ENCODE data around the gene TMEM138.

GRCh38 chr11:61392981-61393595 is 30.9 kb downstream of the TMEM138 start:
- TF ChIP-seq EZH2 (IDR thresholded peaks at IDR 0.05; ENCODE audit: insufficient read depth, poor library complexity, severe bottlenecking) (no peak), EZH2phosphoT487 (IDR thresholded peaks at IDR 0.05; ENCODE audit: insufficient read depth, low read depth) (no peak)

Data from GM23248 (cell line).